Right lobe of liver (tissue), 6 donors: ENCODE results near the gene KRT32. TPM values are rescaled to one million over a fixed set of nuclear protein-coding genes. Genes with fewer than 3 reads are reported as not detected.

ENCODE experiments used
- ATAC-seq, 4 donors: fragments of 200-7000 bp; cut with Tn5 transposase; one replicate each; pipeline ENCODE4 v1.9.1; 2020; ENCODE audit warnings: mild to moderate bottlenecking in 4 of 4, moderate library complexity in 4 of 4
- DNase-seq, 3 donors: peaks; one replicate each; pipeline ENCODE4 v3.0.0-alpha.2; 2020
- H3K27ac ChIP-seq, 3 donors: fragments of 200-600 bp; one replicate each; pipeline ENCODE4 v1.8.0; 2022
- H3K27me3 ChIP-seq, 2 donors: fragments of 200-600 bp; one replicate each; pipeline ENCODE4 v1.8.0; 2022
- H3K36me3 ChIP-seq, 4 donors: fragments of 200-600 bp; sonication (generic) in 1 of 4; one replicate each; pipeline versions ENCODE4 v1.5.1 to v1.8.0; 2017 to 2022; ENCODE audit warnings: control low read depth in 1 of 4
- H3K4me1 ChIP-seq, 4 donors: fragments of 200-600 bp; sonication (generic) in 1 of 4; one replicate each; pipeline versions ENCODE4 v1.5.1 to v1.8.0; 2017 to 2022; ENCODE audit warnings: control low read depth in 1 of 4
- H3K4me3 ChIP-seq, 3 donors: fragments of 200-600 bp; one replicate each; pipeline ENCODE4 v1.8.0; 2022
- H3K9me3 ChIP-seq, 4 donors: fragments of 200-600 bp; sonication (generic) in 1 of 4; one replicate each; pipeline versions ENCODE4 v1.5.1 to v1.8.0; 2017 to 2022; ENCODE audit warnings: control low read depth in 1 of 4
- CTCF ChIP-seq, 4 donors: fragments of 200-600 bp in 3 of 4; fragments of 450-650 bp in 1 of 4; IDR thresholded peaks; one replicate each; pipeline versions ENCODE4 v1.5.1 to v1.8.0; 2016 to 2022; ENCODE audit warnings: antibody characterized with exemption in 4 of 4, mild to moderate bottlenecking in 2 of 4
- POLR2A ChIP-seq: fragments of 450-650 bp; IDR thresholded peaks from one replicate; pipeline ENCODE4 v1.6.1; 2017; ENCODE audit warnings: antibody characterized with exemption, mild to moderate bottlenecking
- WGBS: methylation state at CpG from one replicate; pipeline ENCODE4 v1.1.6; 2018; ENCODE audit warnings: low coverage, low lambda C conversion rate; ENCODE audit not compliant: insufficient coverage; ENCODE audit errors: missing lambda C conversion rate; 5-methylcytosine and 5-hydroxymethylcytosine counted together
- intact Hi-C, 2 donors: fragments of 100-400 bp; cut with DNase I; formaldehyde crosslinking; loops; one replicate each; pipeline versions ENCODE4 v1.11.2 to v1.14.1; 2022
- total RNA-seq, 6 experiments: library from RNA; depleted of rRNA in 2 of 6; stranded (reverse); fragments of >200 nt in 2 of 6; fragmentation: NEBNext Ultra II Directional in 3 of 6; extraction: Animal tissue kit (Norgen Biotek cat#: 25700) in 3 of 6; gene quantifications; one replicate each; pipeline versions ENCODE4 v1.1.0 to v1.2.4, GENCODE V29; 2016 to 2023
- donor health status: DM: no; HTN: yes; CAD: no.
- donor health status: DM: no; HTN: no; CAD: no.
- donor health status: DM: no; HTN: no; CAD: no.
- donor health status: DM: no; HTN: yes; CAD: no.
- donor health status: DM: no; HTN: yes; CAD: no.

Gene KRT32
- total RNA-seq, 6 experiments from 2014 or later: not detected

GRCh38 chr17:41503202-41503601 is 36.0 kb upstream of the KRT32 start:
- Histone ChIP-seq H3K4me3 (no peak overlapping the region), H3K9me3 (no peaks in the 10 kb centered on the region), H3K36me3 (no peaks in the 10 kb centered on the region), H3K27me3 (no peaks in the 10 kb centered on the region), H3K4me1 (no peaks in the 10 kb centered on the region), H3K27ac (no peak overlapping the region)
- intact Hi-C loops: no loop called here
- DNase-seq: no peak
- 74% methylated on average over 9 of the region's 9 CpGs for WGBS
- no peak for ATAC-seq
- TF ChIP-seq CTCF (IDR thresholded peaks at IDR 0.05) (no peak), POLR2A (no peak)

DNA sequence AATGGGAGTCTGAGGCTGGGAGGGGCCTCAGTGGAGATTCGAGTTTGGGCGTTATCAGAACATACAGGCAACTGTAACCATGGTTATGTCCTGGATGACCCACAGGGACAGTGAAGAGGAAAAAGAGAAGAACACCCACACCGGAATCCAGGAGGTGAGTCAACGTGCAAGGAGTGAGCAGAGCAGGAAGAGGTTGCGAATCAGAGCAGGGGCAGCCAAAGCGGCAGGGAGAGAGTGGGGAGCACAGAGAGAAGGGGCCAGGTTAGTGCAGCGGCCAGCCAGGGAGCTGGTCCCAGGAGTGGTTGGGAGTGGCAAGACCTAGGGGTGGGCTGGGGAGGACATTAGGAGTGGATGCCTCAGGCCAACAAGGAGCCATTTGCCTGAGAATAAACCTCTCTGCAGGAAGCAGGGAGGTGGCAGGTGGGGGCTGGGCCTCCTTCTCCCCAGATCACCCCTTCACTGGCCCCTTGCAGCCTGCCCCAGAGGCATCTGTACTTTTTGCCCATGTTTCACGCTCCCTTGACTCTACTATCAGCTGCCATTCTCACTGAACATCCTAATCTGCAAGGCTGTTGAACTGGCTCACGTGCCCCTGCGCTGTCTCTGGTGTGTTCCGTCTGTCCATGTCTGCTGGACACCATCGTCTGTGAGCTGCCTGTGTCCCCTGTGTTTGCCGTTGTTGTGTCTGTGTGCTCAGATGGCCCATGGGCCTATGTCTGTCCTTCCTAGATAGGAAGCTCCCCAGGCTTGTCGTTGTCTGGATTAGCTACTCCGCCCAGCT is 33.1 kb upstream of the KRT32 start:
- no peak for TF ChIP-seq CTCF (IDR thresholded peaks at IDR 0.05)
- no peak for TF ChIP-seq POLR2A
- WGBS: 59% methylated on average over 15 of the region's 15 CpGs
- Histone ChIP-seq H3K4me1 (no peaks in the 10 kb centered on the region), H3K9me3 (no peaks in the 10 kb centered on the region), H3K27ac (no peak overlapping the region), H3K27me3 (no peaks in the 10 kb centered on the region), H3K36me3 (no peaks in the 10 kb centered on the region), H3K4me3 (no peak overlapping the region)
- peak in 1 of 4 donors; percentile 11 for ATAC-seq
- intact Hi-C loops: no loop called here
- no peak for DNase-seq

DNA sequence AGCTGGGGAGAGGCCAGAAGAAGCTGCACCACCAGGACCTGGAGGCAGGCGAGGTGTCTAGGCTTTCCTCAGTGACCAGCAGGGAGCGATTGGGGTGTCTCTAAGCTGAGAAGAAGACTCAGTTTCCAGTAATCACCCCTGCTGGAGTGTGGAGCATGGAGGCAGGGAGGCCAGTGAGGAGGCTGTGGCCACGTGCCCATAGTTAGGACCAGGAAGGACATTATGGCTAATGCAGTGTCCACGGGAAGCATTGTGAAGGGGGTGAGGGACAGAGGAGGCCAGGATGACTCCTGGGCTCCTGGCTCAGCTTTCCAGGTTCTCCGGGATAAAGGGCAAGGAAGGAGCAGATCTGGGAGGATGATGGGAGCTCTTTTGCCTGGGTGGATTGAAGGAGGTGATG is 32.5 kb upstream of the KRT32 start:
- DNase-seq (no peak), ATAC-seq (no peak)
- H3K36me3 ChIP-seq: no peaks in the 10 kb centered on the region
- H3K9me3 ChIP-seq: no peaks in the 10 kb centered on the region
- H3K27ac ChIP-seq: no peak overlapping the region
- TF ChIP-seq CTCF (IDR thresholded peaks at IDR 0.05): no peak
- H3K27me3 ChIP-seq: no peaks in the 10 kb centered on the region
- H3K4me1 ChIP-seq: no peaks in the 10 kb centered on the region
- 46% methylated on average over 3 of the region's 5 CpGs for WGBS
- intact Hi-C loops: no loop called here
- H3K4me3 ChIP-seq: no peak overlapping the region

GRCh38 chr17:41498276-41498675 is 31.1 kb upstream of the KRT32 start:
- intact Hi-C loops: no loop called here
- ATAC-seq (peak; percentile 38 to 67 (median 51)), DNase-seq (no peak)
- Histone ChIP-seq H3K4me3 (no peak overlapping the region), H3K27ac (peak overlapping the region; percentile 18 to 41 (median 25)), H3K9me3 (no peaks in the 10 kb centered on the region), H3K27me3 (no peaks in the 10 kb centered on the region), H3K36me3 (no peaks in the 10 kb centered on the region), H3K4me1 (no peaks in the 10 kb centered on the region)
- WGBS: 31% methylated on average over 5 of the region's 6 CpGs
- TF ChIP-seq CTCF (IDR thresholded peaks at IDR 0.05) (no peak), POLR2A (no peak)
